Stimulated activated CD8-positive, alpha-beta memory T cell treated with anti-CD3 and anti-CD28 coated beads, Interleukin-12 subunit alpha, Interleukin-12 subunit beta, amount 100 ng/mL, for 4 hours (primary cell): ENCODE measurements around the gene HMG20A.

Experiments used
- DNase-seq: peaks from one replicate; pipeline ENCODE4 v3.0.0-alpha.2; 2020; ENCODE audit warnings: low read depth

Gene HMG20A

GRCh38 chr15:77430213-77430612 lies 9.5 kb downstream of the HMG20A start:
- DNase-seq, result no peak

GRCh38 chr15:77430652-77431051 lies 10.0 kb downstream of the HMG20A start:
- DNase-seq, result no peak

- no peak for DNase-seq
Measured at GRCh38 chr15:77436822-77437221, 16.1 kb downstream of the HMG20A start.

GRCh38 chr15:77437264-77437663 lies 16.6 kb downstream of the HMG20A start:
- no peak for DNase-seq

GRCh38 chr15:77440378-77440999 lies 19.8 kb downstream of the HMG20A start:
- no peak for DNase-seq

- no peak for DNase-seq
Measured at GRCh38 chr15:77446840-77447390, 26.2 kb downstream of the HMG20A start.

GRCh38 chr15:77454265-77454664 lies 33.6 kb downstream of the HMG20A start:
- no peak for DNase-seq

GRCh38 chr15:77454951-77455350 lies 34.3 kb downstream of the HMG20A start:
- no peak for DNase-seq

- no peak for DNase-seq
Measured at GRCh38 chr15:77455696-77456321, 35.1 kb downstream of the HMG20A start.

- no peak for DNase-seq
Measured at GRCh38 chr15:77456746-77457145, 36.1 kb downstream of the HMG20A start.

- no peak for DNase-seq
Measured at GRCh38 chr15:77457191-77457904, 36.7 kb downstream of the HMG20A start.

GRCh38 chr15:77457905-77458265 lies 37.2 kb downstream of the HMG20A start:
- no peak for DNase-seq

GRCh38 chr15:77459031-77459430 lies 38.3 kb downstream of the HMG20A start:
- DNase-seq, result no peak

- no peak for DNase-seq
Measured at GRCh38 chr15:77461486-77461885, 40.8 kb downstream of the HMG20A start.

- no peak for DNase-seq
Measured at GRCh38 chr15:77464129-77464865, 43.6 kb downstream of the HMG20A start.

- DNase-seq, result no peak
Measured at GRCh38 chr15:77466521-77466920, 45.8 kb downstream of the HMG20A start.

GRCh38 chr15:77468896-77469295 lies 48.2 kb downstream of the HMG20A start:
- DNase-seq, result no peak

GRCh38 chr15:77470235-77470634 lies 49.5 kb downstream of the HMG20A start:
- no peak for DNase-seq

GRCh38 chr15:77473328-77473727 lies 52.6 kb downstream of the HMG20A start:
- no peak for DNase-seq

- no peak for DNase-seq
Measured at GRCh38 chr15:77474310-77474988, 53.8 kb downstream of the HMG20A start.

- DNase-seq, result no peak
Measured at GRCh38 chr15:77475001-77475400, 54.3 kb downstream of the HMG20A start.

- no peak for DNase-seq
Measured at GRCh38 chr15:77475898-77476297, 55.2 kb downstream of the HMG20A start.
